ENCODE measurements around the gene C5orf15.

Gene C5orf15

GRCh38 chr5:133925866-133926488 lies 42.4 kb downstream of the C5orf15 start:
- no peak for DNase-seq (ENCODE audit: extremely low read depth in 1 of 2, low read depth in 1 of 2)

DNA sequence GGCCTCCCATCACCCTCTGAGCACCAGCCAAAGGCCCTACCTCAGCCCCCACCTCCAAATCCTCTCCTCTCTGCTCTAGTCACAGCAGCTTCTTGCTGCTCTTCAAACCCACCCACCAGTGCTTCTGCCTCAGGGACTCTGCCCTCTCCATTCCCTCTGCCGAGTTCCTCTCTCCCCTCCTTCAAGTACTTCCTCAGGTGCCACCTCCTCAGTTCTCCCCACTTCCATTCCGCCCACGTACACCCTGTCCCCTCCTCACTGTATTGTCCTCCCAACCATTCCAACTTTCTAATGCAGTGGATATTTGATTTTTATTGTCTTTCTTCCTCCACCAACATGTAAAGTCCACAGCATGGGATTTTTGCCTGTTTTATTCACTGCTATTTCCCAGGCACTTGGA lies 43.2 kb downstream of the C5orf15 start:
- no peak for DNase-seq (ENCODE audit: extremely low read depth in 1 of 2, low read depth in 1 of 2)

DNA sequence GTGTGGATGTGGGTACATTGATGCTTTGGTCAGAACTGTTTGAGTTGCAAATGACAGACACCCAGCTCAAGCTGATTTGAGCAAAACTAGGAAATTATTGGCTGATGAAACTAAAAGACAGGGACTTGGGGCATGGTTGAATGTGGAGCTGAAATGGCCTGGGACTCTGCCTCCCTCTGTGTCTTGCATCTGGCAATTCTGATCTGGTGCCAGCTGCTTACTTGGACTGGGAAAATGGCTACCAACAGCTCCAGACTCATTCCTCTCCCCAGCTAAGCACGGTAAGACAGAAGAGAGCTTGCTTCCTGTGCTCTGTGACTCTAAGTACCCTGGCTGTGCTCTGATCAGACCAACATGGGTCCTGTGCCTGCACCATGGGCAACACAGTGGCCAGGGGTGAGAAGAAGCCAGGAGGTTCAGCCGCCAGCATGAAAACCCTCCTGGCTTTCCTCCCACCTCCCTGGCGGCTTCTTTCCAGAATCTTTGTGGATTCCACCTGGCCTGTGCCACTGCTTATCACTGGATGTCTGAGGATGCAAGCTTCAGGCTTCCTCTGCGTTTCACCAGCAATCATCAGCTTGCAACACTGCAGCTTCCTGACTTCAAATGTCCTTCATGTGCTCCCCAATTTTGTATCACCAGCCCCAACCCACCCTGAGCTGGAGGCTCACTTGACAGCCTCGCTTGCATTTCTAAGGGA lies 44.1 kb downstream of the C5orf15 start:
- DNase-seq (ENCODE audit: extremely low read depth in 1 of 2, low read depth in 1 of 2) = no peak

- no peak for DNase-seq (ENCODE audit: extremely low read depth in 1 of 2, low read depth in 1 of 2)
Measured at GRCh38 chr5:133921979-133922378, 46.4 kb downstream of the C5orf15 start.

DNA sequence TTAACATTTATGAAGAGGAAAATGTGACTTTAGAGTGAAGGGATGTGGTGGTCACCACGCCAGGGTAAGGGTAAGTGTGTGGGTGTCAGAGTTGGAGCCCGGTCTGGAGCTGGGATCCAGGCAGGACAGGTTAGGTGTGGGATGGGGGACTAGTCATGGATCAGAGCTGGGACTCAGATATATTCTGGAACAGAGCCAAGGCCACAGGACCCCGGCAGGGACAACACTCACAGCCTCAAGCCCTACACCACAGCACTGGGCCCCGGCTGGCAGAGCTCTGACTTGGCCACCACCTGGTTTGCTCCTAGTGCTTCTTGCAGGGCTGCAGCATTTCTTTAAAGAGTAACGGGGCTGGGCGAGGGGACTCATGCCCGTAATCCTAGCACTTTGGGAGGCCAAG lies 47.4 kb downstream of the C5orf15 start:
- DNase-seq (ENCODE audit: extremely low read depth in 1 of 2, low read depth in 1 of 2) = no peak

GRCh38 chr5:133919148-133920136 lies 49.0 kb downstream of the C5orf15 start:
- no peak for DNase-seq (ENCODE audit: extremely low read depth in 1 of 2, low read depth in 1 of 2)

DNA sequence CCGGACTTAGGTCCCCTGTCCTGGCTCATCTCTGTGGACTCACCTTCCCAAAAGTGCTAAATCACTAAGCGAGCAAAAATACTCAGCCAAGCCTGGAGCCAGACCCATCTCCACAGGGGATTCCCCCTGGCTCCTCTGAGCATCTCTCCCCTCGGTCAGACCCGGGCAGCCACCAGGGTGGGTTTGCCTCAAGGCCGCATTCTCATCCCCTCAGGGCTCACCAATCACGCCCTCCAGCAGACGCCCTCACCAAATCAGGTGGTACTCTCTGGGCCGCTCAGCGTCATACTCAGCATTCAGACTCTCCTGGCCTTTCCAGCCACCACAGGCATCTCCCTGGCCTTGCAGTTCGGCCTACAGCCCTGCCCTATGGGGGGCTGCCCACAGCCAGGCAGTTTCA lies 49.7 kb downstream of the C5orf15 start:
- DNase-seq (ENCODE audit: extremely low read depth in 1 of 2, low read depth in 1 of 2) = no peak

- no peak for DNase-seq (ENCODE audit: extremely low read depth in 1 of 2, low read depth in 1 of 2)
Measured at GRCh38 chr5:133918316-133918715, 50.1 kb downstream of the C5orf15 start.

- no peak for DNase-seq (ENCODE audit: extremely low read depth in 1 of 2, low read depth in 1 of 2)
Measured at GRCh38 chr5:133917785-133918184, 50.6 kb downstream of the C5orf15 start.

DNA sequence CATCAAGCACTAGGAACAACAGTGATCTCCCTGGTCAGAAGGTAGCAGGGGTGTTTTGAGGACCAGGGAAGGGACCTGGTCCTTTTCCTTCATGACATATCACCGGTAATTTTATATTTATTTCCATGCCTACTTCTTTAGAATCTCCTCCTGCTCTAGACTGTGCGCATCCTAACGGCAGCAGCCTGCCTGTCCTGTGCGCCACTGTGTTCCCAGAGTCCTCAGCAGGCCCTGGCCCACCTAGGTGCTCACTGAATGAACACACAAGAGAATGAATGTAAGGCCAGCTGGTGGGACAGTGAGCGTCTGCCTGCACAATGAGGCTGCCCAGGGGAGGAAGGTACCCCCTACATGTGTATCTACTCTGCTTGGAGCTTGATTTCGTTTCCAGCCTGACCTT lies 51.5 kb downstream of the C5orf15 start:
- no peak for DNase-seq (ENCODE audit: extremely low read depth in 1 of 2, low read depth in 1 of 2)

- no peak for DNase-seq (ENCODE audit: extremely low read depth in 1 of 2, low read depth in 1 of 2)
Measured at GRCh38 chr5:133916479-133916878, 51.9 kb downstream of the C5orf15 start.

DNA sequence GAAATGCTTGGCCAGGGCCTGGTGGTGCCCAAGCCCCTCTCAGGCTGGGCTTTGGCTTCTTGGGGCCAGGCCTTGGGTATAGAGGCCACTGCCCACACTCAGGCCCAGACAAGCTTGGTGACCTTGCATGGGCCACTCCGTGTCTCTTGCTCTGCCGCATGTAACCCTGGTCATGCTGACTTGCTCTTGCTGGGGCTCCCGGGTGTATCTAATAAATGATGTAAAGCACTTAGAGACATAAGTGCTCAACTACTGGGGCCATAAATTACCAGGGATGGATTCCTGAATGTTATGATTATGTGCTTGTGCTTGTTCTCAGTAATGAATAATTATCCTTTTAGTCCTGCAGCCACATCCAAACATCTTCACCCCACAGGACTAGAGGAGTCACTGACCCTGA lies 54.0 kb downstream of the C5orf15 start:
- no peak for DNase-seq (ENCODE audit: extremely low read depth in 1 of 2, low read depth in 1 of 2)

DNA sequence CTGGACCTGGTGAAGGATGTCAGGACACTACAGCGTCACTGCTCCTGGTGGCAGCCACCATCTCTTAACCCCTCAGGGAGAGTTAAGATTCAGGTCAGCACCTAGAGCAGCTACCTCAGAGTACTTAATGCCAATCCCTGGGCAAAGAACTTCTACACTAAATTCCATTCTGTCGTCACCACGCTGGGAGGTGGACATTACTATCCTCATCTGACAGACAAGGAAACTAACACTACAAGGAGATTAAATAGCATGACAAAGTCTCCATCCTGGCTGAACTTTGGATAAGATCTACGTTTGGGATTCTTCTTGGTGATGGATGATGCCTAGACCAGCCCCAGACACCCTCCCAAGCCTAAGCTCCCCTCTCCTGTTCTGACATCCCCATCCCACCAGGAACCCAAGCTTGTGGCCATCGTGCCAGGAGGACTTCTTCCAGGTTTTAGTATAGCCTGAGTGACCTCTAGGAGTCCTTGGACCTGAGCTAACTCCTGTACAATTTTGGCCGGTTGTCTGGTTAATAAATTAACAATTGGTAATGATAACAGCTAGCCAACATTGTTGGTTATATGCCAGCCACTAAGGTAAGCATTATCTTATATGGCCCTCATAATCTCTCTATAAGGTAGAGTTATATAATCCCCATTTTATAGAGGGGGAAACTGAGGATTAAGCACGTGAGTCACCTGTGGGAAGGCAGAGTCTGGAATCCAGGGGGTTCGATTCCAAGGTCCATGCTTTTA lies 54.8 kb downstream of the C5orf15 start:
- no peak for DNase-seq (ENCODE audit: extremely low read depth in 1 of 2, low read depth in 1 of 2)

- no peak for DNase-seq (ENCODE audit: extremely low read depth in 1 of 2, low read depth in 1 of 2)
Measured at GRCh38 chr5:133912951-133913350, 55.5 kb downstream of the C5orf15 start.

- no peak for DNase-seq (ENCODE audit: extremely low read depth in 1 of 2, low read depth in 1 of 2)
Measured at GRCh38 chr5:133910571-133910970, 57.9 kb downstream of the C5orf15 start.

- DNase-seq (ENCODE audit: extremely low read depth in 1 of 2, low read depth in 1 of 2) = no peak
Measured at GRCh38 chr5:133909603-133910002, 58.8 kb downstream of the C5orf15 start.

DNA sequence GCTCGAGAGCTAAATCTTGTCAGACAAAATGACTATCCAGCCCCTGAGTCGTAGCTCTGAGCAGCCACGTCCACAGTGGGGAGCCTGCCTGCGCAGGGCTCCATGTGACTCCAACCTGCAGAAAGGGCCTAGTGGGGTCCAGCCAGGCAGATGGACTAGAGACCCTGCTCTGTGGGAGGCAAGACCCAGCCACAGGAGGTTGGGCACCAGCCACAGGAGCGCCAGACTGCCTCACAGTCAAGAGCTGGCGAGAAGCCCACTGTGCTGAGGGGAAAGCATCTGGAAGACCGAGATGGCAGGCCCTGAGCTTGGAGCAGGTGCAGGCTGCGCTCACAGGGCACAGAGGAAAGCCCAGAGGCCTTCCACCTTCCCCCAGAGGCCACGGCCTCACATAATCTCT lies 61.4 kb downstream of the C5orf15 start:
- no peak for DNase-seq (ENCODE audit: extremely low read depth in 1 of 2, low read depth in 1 of 2)

DNA sequence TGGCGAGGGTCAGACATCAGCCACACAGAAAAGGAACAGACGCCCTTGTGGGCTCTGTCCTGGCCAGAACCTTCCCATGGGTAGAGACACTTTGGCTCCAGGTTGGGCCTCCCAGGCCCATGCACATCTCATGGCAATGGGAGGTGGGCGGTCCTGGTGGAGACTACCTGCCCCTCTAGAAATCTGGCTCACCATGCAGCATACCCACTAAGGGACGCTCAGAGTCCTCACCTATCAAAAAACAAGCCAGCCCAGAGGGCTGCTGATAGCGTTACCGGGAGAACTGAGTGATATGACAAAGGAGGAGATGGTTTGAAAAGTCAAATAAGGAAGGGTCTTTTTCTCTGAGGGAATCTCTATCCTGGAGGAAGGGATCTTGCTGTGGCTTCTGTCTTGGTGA lies 62.1 kb downstream of the C5orf15 start:
- DNase-seq (ENCODE audit: extremely low read depth in 1 of 2, low read depth in 1 of 2) = no peak
